Brain microvascular endothelial cell (primary cell): Measurements from ENCODE around the gene TMEM40.

Experiments used
- DNase-seq: peaks from one replicate; pipeline ENCODE4 v3.0.0-alpha.2; 2020
- H3K27ac ChIP-seq: fragments of 250-450 bp; sonication (Bioruptor Pico); 2 replicates; pipeline ENCODE4 v1.5.1; 2020; ENCODE audit warnings: mild to moderate bottlenecking, moderate library complexity
- H3K27me3 ChIP-seq: fragments of 250-450 bp; sonication (Bioruptor Pico); replicated peaks from 2 replicates; pipeline ENCODE4 v1.5.1; 2020; ENCODE audit warnings: mild to moderate bottlenecking
- H3K36me3 ChIP-seq: fragments of 250-450 bp; sonication (Bioruptor Pico); replicated peaks from 2 replicates; pipeline ENCODE4 v1.5.1; 2020; ENCODE audit warnings: mild to moderate bottlenecking
- H3K4me3 ChIP-seq: 2 replicates; pipeline ENCODE4 v1.5.1; 2011; ENCODE audit warnings: low read depth, mild to moderate bottlenecking, control low read depth, low read length, moderate library complexity
- CTCF ChIP-seq: IDR thresholded peaks from 2 replicates; pipeline ENCODE4 v1.5.1; 2011; ENCODE audit warnings: low read depth, mild to moderate bottlenecking, moderate library complexity, low read length, control low read depth, inconsistent platforms; ENCODE audit errors: missing control alignments
- in situ Hi-C: cut with HindIII; loops from 2 replicates; pipeline ENCODE4 v1.10.0; 2017; ENCODE audit warnings: low sequenced_read_pairs, low pct_ligation_motif_present

The TMEM40 gene

DNA sequence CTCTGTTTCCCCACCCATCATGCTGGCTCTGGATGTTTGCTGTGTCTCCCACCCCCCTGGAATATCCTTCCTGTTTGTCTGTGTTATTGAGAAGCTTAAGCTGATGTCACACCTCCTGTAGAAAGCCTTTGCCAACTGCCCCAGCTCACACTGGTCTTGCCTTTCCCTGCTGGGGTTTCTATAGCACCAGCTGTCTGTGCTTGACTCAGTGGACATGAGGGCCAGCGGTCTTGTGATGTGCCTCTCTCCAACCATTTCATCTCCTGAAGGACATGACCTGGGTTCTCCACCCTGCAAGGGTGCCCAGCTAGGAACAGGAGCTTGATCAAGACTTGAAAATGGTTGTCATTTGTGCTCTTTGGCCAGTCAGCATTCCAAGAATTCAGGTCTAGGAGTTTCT is 14.7 kb downstream of the TMEM40 start:
- TF ChIP-seq CTCF, result no peak
- no peaks in the 10 kb centered on the region for H3K27me3 ChIP-seq
- DNase-seq, result no peak
- no peak overlapping the region for H3K4me3 ChIP-seq
- H3K27ac ChIP-seq, result no peak overlapping the region
- in situ Hi-C loops, result no loop called here
- H3K36me3 ChIP-seq, result no peaks in the 10 kb centered on the region

- H3K36me3 ChIP-seq, result no peaks in the 10 kb centered on the region
- H3K4me3 ChIP-seq, result no peak overlapping the region
- H3K27ac ChIP-seq, result no peak overlapping the region
- in situ Hi-C loops, result no loop called here
- no peak for DNase-seq
- no peak for TF ChIP-seq CTCF
- H3K27me3 ChIP-seq, result no peaks in the 10 kb centered on the region
Measured at GRCh38 chr3:12743583-12743982, 15.5 kb downstream of the TMEM40 start.

DNA sequence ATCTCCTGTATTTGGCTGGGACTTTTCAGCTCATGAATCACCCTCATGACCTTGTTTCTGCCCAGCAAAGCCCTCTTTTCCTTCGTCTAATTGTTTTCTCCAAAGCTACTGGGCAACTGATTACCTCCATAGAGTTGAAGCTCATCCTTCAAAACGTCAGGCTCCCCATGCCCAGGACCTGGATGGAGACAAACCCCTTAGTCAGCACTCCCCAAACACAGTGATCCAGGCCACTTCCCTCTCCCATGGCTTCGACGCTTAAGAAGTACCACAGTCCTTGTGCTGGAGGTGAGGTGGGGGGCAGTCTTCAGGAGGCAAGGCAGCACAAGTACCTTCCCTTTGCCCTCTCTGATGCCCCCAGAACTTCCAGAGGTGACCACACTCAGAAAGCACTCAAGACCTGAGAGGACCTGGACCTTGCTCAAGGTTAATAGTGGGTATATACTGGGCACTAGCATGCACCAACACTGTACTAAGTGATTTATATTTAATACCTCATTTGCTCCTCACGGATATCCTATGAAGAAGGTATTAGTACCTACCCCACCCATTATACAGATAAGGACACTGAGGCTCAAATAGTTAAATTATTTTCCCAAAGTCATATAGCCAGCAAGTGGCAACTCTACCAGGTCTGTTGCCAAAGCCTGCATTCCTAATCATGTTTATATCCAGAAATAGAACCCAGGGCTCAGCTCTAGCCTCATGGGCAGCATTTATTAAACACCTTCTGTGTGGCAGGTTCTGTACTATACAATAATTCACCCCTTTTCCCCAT is 16.5 kb downstream of the TMEM40 start:
- Histone ChIP-seq H3K36me3 (no peaks in the 10 kb centered on the region), H3K27ac (no peak overlapping the region), H3K27me3 (no peaks in the 10 kb centered on the region), H3K4me3 (no peak overlapping the region)
- in situ Hi-C loops, result no loop called here
- TF ChIP-seq CTCF, result no peak
- DNase-seq, result no peak

DNA sequence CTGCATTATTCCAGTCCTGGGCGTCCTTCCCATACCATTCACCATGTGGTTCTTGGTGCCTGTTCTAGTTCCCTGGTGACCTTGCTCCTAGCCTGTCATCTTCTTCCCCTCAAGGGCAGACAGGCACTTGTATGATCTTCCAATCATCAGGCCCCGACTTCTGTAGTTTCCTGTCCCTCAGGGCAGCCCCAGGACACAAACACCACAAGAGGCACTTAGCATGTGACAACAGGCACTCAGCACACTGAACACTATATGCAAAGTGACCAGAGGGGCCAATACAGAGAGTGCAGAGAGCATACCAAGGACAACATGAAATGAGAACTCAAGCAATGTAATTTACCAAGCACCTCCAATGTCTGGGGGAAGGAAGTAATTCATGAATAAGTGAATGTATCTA is 17.9 kb downstream of the TMEM40 start:
- H3K4me3 ChIP-seq, result no peak overlapping the region
- H3K27ac ChIP-seq, result no peak overlapping the region
- H3K27me3 ChIP-seq, result no peaks in the 10 kb centered on the region
- H3K36me3 ChIP-seq, result no peaks in the 10 kb centered on the region
- no peak for DNase-seq
- no peak for TF ChIP-seq CTCF
- in situ Hi-C loops, result no loop called here

DNA sequence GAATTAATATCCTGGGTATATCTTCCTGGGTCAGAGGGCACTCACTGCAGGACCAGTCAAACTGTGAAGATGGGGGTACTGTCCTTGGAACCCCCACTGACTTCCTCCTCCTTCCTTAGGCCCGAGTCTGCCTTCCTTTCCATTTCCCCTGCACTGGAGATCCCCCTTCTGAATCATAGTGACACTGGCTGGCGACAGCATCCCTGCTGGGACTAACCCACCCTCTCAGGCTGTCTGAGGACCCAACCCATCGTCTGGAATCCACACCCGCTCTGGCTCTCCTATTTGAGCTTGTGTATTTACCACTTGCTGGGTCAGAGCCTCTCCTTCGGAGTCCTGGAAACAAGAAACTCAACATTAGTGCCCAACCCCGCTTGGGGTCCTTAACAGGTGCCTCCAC is 21.2 kb downstream of the TMEM40 start:
- in situ Hi-C loops, result no loop called here
- no peak for DNase-seq

More for the DNA sequence above, 21.2 kb downstream of the TMEM40 start:
- Histone ChIP-seq H3K4me3 (no peak overlapping the region), H3K27ac (no peak overlapping the region), H3K27me3 (no peaks in the 10 kb centered on the region), H3K36me3 (no peaks in the 10 kb centered on the region)
- TF ChIP-seq CTCF, result no peak
